ENCODE data around the gene TRAF2. TPM values are rescaled to one million over a fixed set of nuclear protein-coding genes. Genes with fewer than 3 reads are reported as not detected.
A peak's percentile ranks its signal among the peaks of the same experiment; 100 is the strongest.

The TRAF2 gene
- total RNA-seq, 1 experiment from 2014 or later = 29.2 TPM

DNA sequence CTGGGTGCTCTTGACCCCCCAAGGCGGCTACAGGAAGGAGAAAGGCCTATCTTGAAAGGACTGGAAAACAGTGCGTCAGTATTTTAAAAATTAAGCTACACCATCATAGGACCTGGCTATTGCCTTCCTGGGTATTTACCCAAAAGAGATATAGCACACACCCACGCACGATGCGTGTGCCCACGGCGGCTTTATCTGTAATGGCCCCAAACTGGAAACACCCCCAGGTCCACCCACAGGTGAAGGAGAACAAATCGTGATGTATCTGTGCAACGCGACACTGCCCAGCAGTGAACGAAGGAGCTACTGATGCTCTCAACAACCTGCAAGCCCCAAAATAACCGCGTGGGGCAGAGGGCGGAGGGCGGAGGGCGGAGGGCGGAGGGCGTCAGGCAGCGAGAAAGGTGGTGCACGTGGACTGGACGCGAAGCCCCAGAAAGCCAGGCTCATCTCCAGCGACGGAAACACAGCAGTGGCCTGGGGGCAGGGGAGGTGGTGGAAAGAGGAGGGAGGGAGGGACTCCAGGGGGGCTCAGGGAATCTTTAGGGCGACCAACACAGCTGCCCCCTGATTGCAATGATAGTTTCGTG, 78.6 kb downstream of the TRAF2 start:
- Histone ChIP-seq H3K27ac (ENCODE audit: low read depth, low read length, poor library complexity, severe bottlenecking) (no peak overlapping the region), H3K9me3 (ENCODE audit: low read depth, low read length, poor library complexity, severe bottlenecking) (no peaks in the 10 kb centered on the region), H3K27me3 (replicated peaks; ENCODE audit: insufficient read depth, low read depth, low read length, poor library complexity) (no peaks in the 10 kb centered on the region), H3K4me1 (ENCODE audit: insufficient read depth, low read length, poor library complexity, severe bottlenecking) (peaks cover 4% of the 10 kb centered on the region), H3K36me3 (ENCODE audit: insufficient read depth, low read length, poor library complexity, severe bottlenecking) (no peaks in the 10 kb centered on the region), H3K4me3 (ENCODE audit: low read depth, low read length, poor library complexity, severe bottlenecking) (no peak overlapping the region)
- no peak for DNase-seq (ENCODE audit: low spot score)
- ChIA-PET POLR2A (ENCODE audit: low non-redundant PET) (no interaction called here), CTCF (interaction anchor here (0.7 kb wide), 1 partner anchor 190 kb away, joined by 7 read pairs; no protein-coding TSS in a partner anchor)
- intact Hi-C loops (cut with micrococcal nuclease; ENCODE audit: unreplicated experiment) = no loop called here
- TF ChIP-seq EZH2 (IDR thresholded peaks at IDR 0.05; ENCODE audit: borderline replicate concordance, low read depth, low read length, poor library complexity, severe bottlenecking) = no peak
- TF ChIP-seq, protein P1, sequence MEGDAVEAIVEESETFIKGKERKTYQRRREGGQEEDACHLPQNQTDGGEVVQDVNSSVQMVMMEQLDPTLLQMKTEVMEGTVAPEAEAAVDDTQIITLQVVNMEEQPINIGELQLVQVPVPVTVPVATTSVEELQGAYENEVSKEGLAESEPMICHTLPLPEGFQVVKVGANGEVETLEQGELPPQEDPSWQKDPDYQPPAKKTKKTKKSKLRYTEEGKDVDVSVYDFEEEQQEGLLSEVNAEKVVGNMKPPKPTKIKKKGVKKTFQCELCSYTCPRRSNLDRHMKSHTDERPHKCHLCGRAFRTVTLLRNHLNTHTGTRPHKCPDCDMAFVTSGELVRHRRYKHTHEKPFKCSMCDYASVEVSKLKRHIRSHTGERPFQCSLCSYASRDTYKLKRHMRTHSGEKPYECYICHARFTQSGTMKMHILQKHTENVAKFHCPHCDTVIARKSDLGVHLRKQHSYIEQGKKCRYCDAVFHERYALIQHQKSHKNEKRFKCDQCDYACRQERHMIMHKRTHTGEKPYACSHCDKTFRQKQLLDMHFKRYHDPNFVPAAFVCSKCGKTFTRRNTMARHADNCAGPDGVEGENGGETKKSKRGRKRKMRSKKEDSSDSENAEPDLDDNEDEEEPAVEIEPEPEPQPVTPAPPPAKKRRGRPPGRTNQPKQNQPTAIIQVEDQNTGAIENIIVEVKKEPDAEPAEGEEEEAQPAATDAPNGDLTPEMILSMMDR (conservative IDR thresholded peaks at IDR 0.05; ENCODE audit: low read depth, low read length) = no peak
- no TSS peak for BruUV-seq (replicated peaks)

DNA sequence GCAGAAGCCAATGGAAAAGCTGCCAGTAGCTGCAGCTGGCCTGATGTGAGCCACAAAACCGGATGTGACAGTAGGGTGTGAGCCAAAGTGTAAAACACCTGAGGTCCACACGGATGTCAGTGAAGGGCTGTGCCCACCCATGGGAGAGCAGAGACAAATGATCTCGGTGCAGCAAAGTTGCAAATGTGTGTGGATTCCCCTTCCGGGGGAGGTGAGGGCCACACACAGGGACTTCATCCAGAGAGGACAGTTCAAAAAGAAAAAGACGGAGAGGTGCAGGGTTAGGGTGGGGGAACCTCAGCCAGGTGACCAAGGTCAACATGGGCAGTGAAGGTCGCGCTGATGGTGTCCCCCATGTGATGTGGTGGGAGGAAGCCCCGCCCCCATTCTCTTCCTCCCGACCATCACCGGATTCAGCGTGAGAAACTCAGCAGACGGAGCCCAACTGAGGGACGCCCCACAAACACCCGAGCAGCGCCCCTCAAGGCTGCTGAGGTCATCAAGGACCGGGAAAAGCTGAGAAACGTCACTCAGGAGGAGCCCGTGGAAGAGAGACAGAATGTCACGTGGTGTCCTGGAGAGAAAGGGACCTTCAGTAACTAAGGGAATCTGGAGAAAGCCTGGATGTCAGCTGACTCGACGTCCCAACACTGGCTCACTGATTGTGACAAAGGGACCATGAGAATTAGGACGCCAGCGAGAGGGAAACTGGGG, 79.6 kb downstream of the TRAF2 start:
- Histone ChIP-seq H3K36me3 (ENCODE audit: insufficient read depth, low read length, poor library complexity, severe bottlenecking) (no peaks in the 10 kb centered on the region), H3K4me3 (ENCODE audit: low read depth, low read length, poor library complexity, severe bottlenecking) (no peak overlapping the region), H3K9me3 (ENCODE audit: low read depth, low read length, poor library complexity, severe bottlenecking) (no peaks in the 10 kb centered on the region), H3K27ac (ENCODE audit: low read depth, low read length, poor library complexity, severe bottlenecking) (no peak overlapping the region), H3K4me1 (ENCODE audit: insufficient read depth, low read length, poor library complexity, severe bottlenecking) (peaks cover 4% of the 10 kb centered on the region), H3K27me3 (replicated peaks; ENCODE audit: insufficient read depth, low read depth, low read length, poor library complexity) (no peaks in the 10 kb centered on the region)
- intact Hi-C loops (cut with micrococcal nuclease; ENCODE audit: unreplicated experiment) = no loop called here
- ChIA-PET CTCF (interaction anchor here (0.7 kb wide), 1 partner anchor 194 kb away, joined by 3 read pairs; no protein-coding TSS in a partner anchor), POLR2A (ENCODE audit: low non-redundant PET) (no interaction called here)
- BruUV-seq (replicated peaks) = no TSS peak
- peak; percentile 54 for DNase-seq (ENCODE audit: low spot score)
- TF ChIP-seq EZH2 (IDR thresholded peaks at IDR 0.05; ENCODE audit: borderline replicate concordance, low read depth, low read length, poor library complexity, severe bottlenecking) = no peak
- TF ChIP-seq, protein P1 (conservative IDR thresholded peaks at IDR 0.05; ENCODE audit: low read depth, low read length) = no peak

DNA sequence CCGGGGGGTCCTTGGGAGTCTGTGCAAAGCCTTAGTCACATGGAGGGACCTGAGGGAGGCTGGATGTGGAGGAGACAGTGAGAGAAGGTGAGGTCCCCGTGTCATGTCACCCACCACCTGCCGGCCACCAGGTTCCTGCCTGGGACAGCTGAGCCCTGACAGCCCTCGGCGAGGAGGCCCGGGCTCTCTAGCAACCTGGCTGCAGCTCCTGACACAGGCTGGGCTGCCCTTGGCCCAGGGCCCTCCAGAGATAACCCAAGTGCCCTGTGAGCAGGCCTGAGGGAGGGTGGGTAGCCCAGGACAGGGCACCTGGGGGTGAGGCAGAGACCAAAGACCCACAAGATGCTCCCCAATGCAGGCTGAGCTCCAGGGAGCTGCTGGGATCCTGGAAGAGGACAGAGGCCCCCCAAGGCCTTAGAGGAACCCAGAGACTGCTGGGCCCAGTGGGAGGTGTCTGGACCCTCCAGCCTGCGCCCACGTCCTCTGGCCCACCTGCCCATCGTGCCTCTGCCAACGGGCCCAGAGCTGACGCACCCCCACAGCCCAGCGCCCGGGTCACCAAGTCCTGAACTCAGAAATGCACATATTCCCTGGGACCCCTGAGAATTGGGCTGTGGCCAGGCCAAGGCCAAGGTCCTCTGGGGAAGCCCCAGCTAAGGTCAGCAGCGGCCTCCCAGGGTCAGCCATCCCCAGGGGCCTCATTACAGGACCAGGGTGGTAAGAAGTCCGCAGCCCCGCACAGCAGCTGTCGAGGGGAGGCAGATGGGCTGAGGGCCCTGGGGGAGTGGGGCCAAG, 82.2 kb downstream of the TRAF2 start:
- peaks cover 4% of the 10 kb centered on the region for H3K4me1 ChIP-seq (ENCODE audit: insufficient read depth, low read length, poor library complexity, severe bottlenecking)
- intact Hi-C loops (cut with micrococcal nuclease; ENCODE audit: unreplicated experiment) = no loop called here
- TF ChIP-seq EZH2 (IDR thresholded peaks at IDR 0.05; ENCODE audit: borderline replicate concordance, low read depth, low read length, poor library complexity, severe bottlenecking) = no peak
- TF ChIP-seq, protein P1 (conservative IDR thresholded peaks at IDR 0.05; ENCODE audit: low read depth, low read length) = no peak
- H3K27ac ChIP-seq (ENCODE audit: low read depth, low read length, poor library complexity, severe bottlenecking) = no peak overlapping the region
- ChIA-PET CTCF (no interaction called here), POLR2A (ENCODE audit: low non-redundant PET) (no interaction called here)
- no peaks in the 10 kb centered on the region for H3K9me3 ChIP-seq (ENCODE audit: low read depth, low read length, poor library complexity, severe bottlenecking)
- H3K4me3 ChIP-seq (ENCODE audit: low read depth, low read length, poor library complexity, severe bottlenecking) = no peak overlapping the region
- H3K27me3 ChIP-seq (replicated peaks; ENCODE audit: insufficient read depth, low read depth, low read length, poor library complexity) = no peaks in the 10 kb centered on the region
- DNase-seq (ENCODE audit: low spot score) = no peak
- BruUV-seq (replicated peaks) = no TSS peak
- H3K36me3 ChIP-seq (ENCODE audit: insufficient read depth, low read length, poor library complexity, severe bottlenecking) = no peaks in the 10 kb centered on the region
